Raji (cell line): Measurements from ENCODE around the gene SNAP47.

ENCODE experiments used
- POLR2A ChIP-seq: IDR thresholded peaks from 2 replicates; pipeline ENCODE4 v1.6.1; 2011; ENCODE audit warnings: low read depth, low read length, control low read depth; ENCODE audit not compliant: insufficient read depth

Gene SNAP47

GRCh38 chr1:227758366-227758765, 23.1 kb downstream of the SNAP47 start:
- TF ChIP-seq POLR2A: no peak

- no peak for TF ChIP-seq POLR2A
These were observed 24.4 kb downstream of the SNAP47 start for GRCh38 chr1:227759341-227760300.

- no peak for TF ChIP-seq POLR2A
These were observed 25.1 kb downstream of the SNAP47 start for GRCh38 chr1:227760377-227760776.

- TF ChIP-seq POLR2A: no peak
These were observed 26.5 kb downstream of the SNAP47 start for GRCh38 chr1:227761621-227762230.

GRCh38 chr1:227762231-227762911, 27.1 kb downstream of the SNAP47 start:
- no peak for TF ChIP-seq POLR2A

- no peak for TF ChIP-seq POLR2A
These were observed 28.2 kb downstream of the SNAP47 start for GRCh38 chr1:227763246-227764018.

GRCh38 chr1:227764019-227764391, 28.8 kb downstream of the SNAP47 start:
- TF ChIP-seq POLR2A: no peak

- no peak for TF ChIP-seq POLR2A
These were observed 30.2 kb downstream of the SNAP47 start for GRCh38 chr1:227765261-227766014.

GRCh38 chr1:227766015-227766634, 30.9 kb downstream of the SNAP47 start:
- no peak for TF ChIP-seq POLR2A

- TF ChIP-seq POLR2A: no peak
These were observed 31.5 kb downstream of the SNAP47 start for GRCh38 chr1:227766653-227767277.

GRCh38 chr1:227767401-227768124, 32.3 kb downstream of the SNAP47 start:
- TF ChIP-seq POLR2A: no peak

GRCh38 chr1:227768125-227768439, 32.8 kb downstream of the SNAP47 start:
- no peak for TF ChIP-seq POLR2A

- TF ChIP-seq POLR2A: no peak
These were observed 33.4 kb downstream of the SNAP47 start for GRCh38 chr1:227768640-227769039.
